Activated gamma-delta T cell treated with anti-CD3 and anti-CD28 coated beads, Interleukin-2, amount 50 U/mL, for 16 hours (primary cell): Measurements from ENCODE around the gene JAM3.

ENCODE experiments used
- DNase-seq: peaks from one replicate; pipeline ENCODE4 v3.0.0-alpha.2; 2020; ENCODE audit warnings: low read depth

The JAM3 gene

DNA sequence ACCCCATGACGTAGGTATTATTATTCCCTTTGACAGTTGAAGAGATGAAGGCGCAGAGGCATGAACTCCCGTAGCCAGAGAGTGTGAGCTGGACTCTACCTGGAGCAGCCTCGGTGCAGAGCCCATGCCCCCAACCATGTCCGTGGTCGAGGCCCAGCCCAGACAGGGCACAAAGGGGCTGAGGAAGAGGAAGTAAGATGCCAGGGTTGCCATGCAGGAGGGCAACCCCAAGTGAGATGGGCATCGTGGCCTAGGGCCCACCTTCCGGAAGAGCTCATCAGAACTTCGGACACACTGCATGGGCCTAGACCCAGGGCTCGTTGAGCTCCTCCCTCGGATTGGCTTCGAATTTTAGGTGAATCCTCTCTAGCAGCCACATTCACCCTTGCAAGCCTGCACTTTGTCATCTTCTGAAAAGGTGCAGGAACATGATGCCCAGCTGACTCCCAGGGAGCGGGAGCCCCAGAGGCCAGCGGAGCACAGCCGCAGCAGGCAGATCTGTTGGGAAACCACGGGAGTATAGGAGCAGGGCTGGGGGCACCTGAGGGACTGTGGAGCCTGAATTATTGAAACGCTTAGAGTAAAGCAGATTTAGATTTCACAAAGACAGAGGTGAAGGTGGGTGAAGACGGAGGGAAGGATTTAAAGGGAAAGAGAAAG, 29.0 kb upstream of the JAM3 start:
- no peak for DNase-seq

DNA sequence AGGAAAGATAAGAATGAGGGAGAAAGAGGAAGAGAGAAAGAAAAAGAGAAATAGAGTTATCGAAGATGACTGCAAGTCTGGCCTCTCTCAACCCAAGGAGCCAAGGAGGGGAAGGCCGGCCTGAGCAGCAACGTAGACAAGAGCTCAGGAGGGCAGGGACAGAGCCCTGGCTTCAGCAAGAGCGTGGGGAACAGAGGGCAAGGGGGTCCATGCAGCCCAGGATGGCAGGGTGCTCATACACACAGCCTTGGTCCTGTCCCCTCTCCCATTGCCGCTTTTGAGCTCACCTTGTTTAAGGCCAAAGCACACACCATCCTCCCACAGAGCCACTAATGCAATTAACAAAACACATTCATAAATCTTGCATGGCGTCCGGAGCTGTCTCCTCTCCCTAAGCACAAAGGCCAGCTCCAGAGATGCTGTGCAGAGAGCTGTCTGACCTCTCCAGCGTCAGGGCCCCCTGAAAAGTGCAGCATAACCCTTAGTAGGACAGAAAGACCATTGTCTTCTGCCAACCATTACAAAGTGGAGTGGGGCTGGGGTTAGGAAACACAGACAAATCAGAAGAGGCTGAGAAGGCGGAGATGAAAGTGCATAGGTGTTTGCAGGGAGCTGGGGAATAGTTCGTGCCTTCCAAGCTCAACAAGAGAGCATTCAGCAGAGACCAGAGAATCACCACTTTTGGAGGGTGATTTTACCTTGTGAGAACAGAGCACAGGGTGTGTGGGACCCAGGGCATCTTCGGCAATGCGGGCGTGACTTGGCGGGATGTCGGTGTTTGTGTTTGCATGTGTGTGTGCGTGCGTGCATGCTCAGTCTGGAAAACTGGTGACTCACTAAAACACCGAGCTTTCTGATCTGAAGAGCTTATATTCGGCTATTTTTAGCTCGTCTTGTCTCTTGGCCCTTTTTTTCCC, 28.2 kb upstream of the JAM3 start:
- DNase-seq, result no peak

DNA sequence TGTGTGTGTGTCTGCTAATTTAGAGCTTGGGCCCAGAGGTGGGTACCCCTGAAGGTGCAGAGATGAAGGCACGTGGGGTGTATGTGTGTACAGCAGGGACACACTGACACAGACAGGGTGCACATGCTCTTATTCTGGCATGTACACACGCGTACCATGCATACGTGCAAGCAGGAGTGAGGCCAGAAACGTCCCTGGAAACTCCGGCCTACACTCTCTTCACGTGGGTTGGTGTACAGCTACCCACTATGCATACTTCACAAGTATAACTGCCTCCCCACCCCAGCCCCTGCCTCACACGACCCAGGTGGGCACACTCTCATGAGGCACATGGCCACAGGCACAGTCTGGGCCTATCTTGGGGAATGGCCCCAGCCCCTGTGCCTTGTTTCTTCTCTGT, 27.5 kb upstream of the JAM3 start:
- DNase-seq, result no peak

DNA sequence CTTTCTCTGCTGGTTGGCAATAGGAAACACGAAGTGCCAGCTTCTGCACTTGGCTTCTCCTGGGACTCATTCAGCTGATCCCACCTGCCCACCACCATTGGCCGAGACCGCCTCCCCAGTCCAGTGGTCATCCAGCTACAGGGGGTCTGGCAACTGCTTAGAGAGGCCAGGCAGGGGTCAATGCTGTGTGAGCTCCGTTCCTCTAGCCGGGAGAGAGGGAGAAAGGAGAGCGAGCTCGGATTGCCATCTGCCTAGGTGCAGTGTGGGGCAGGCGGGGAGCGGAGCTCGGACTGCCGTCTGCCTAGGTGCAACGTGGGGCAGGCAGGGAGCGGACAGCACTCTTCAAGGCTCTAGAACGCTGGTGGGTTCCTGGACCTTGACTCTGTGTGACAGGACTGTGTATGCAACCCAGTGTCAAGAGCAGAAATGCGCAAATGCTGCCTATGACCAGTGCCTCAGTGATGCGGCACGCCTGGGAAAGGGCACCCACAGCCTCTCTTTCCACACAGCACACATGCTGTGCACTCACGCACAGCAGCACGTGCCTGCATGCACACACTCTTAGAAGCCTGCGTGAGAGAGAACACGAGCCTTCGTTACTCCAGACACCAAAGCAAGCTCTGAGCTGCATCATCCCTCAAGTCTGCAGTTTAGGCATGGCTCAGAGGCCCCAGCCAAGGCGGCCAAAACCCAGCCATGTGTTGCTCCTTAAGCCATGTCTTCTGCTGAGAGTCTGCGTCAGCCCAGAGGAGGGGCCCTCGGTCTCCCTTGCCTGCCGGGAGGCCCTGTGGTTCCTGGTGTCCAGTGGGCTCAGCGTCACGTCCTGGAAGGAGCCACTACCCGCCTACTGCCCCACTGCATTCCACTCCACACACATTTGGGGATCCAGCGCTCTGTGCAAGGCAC, 26.8 kb upstream of the JAM3 start:
- DNase-seq, result no peak

DNA sequence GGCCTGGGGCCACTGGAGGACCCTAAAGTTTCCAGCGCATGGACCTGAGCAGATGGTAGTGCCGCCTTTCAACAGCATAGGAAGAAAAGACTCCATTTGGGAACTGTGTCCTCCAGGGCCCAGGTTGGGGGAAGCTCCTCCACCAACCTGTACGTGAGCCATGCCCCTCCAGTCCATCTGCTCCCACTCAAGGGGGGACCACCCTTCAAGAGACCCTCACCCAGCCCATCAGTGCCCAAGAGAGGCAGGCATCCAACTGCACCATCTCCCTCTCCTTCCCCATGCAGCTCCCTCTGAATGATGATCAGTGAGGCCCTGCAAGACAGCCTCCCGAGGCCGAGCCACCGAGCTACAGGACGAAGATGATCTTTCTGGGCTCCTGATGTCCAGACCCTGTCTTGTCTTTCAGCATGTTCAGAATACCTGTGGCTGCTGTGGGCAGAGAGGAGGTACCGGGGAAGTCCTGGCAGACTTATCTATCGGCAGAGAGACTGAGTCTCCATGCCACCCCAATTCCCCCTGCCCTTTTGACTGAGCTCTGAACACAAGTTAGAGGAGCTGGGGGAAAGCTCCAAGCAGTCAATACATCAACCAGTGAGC, 25.0 kb upstream of the JAM3 start:
- no peak for DNase-seq

DNA sequence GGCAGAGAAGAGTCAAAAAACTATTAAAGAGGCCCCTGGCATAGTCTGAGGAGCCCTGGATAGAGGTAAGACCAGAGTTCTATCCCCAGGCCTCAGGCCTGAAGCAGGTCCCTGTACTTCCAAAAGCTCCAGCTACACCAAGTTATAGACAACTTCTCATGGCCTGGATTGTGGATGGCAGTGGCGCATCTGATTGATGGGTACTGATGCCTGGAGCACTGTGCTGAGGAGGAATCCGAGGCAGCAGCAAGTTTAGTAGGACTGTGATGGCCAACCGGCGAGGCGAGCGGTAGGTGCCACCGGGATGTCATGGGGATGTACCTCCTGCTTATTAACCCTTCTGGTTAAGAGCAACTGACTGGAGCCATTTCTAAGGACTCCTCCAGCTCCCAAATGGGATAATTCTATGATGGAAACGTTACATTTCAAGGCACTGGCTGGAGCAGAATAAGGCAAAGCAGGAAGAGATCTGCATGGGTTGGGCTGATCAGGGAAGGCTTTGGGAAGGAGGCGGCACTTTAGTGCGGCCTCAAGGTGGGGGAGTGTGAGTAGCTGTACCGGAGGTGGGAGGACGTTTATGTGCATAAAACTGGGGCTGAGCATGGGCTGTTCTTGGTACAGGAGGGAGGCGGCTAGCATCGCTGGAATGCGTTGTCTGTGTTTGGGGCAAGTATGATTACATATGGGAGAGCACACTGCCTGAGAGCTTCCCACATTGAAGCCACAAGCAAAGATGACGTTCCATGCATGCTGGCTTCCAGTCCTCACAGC, 24.2 kb upstream of the JAM3 start:
- no peak for DNase-seq

DNA sequence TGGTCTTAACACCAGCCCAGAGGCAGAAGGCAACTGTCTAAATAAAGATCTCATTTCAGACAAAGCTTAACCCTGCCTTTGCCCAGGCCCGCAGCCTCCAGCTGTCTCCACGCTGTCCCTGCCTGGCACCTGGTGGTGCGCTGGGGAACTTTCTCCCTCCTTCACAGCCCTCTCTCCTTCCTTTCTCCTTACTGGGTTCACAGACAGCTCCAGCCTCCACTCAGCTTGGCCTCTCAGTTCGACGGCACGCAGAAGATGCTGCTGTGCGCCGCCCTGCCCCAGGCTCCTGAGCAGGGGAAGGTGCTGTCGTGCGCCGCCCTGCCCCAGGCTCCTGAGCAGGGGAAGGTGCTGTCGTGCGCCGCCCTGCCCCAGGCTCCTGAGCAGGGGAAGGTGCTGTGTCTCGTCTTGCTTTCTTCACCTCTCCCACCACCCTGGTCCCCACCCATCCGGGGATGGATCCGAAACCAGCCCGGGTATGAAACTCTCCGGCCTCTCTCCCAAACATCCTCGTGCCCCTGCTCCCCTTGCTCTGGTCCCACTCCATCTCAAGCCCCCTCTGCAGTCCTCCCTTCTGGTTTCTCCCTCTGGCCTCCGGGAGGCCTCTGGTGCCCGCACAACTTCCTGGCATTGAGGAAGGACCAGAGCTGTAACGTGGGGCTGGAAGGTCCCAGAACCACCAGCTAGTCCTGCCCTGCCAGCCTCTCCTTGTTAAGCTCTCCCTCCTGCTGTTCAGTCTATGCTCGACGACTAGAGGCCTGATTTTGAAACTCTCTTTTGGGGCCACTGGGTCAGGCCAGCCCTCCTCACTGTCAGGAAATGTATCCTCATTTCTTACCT, 22.9 kb upstream of the JAM3 start:
- no peak for DNase-seq

DNA sequence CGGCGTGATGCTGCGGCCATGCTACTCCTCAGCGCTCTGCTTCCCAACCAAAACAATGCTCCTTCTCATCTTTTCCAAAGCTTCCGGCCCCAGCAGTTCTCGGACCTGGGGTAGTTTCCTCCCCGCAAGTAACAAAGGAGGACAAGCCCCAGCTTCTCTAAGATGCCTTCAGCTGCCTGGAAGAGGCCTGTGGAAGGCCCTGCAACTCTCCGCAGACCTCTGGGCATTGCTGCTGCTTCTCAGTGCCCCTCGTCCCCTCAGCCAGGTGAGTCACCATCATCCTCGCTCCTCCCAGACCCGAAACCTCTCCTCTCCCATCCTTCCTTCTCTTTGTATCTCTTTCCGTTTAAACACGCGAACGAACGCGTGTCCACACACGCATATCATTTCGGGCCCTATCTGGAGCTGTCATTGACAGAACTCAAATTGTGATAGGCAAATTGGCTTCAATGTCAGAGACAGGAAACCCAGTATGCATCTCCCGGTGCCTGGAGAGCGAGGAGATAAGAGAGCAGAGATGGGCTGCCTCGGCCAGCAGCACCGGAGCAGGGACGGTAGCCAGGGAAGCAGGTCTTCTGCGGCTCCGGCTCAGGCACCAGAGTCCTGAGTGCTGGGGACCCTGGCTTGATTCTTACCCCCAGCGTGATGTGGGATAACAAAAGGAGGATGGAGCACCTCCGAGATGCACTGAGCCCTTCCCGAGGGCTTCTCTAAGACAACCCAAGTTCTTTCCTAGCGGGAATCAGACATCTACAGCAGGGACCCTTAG, 22.0 kb upstream of the JAM3 start:
- DNase-seq, result no peak

DNA sequence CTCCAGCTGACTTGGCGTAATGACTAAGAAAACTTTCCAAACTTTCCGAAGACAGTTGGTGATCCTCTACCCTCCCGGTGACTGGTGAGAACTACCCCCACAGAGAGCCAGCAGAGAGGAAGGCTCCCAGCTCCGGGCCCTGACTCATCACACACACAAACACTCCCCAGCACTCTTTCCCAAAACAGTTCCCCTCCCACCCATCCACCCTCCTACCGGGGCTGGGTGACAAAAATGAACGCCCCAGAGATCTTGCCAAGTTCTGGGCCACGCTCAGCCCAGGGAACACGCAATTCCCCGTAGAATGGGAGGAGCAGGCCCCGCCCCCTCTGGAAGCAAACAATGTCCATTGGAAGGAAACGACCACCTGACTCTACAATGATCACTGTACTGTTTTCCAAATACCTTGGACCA, 21.3 kb upstream of the JAM3 start:
- DNase-seq, result no peak

DNA sequence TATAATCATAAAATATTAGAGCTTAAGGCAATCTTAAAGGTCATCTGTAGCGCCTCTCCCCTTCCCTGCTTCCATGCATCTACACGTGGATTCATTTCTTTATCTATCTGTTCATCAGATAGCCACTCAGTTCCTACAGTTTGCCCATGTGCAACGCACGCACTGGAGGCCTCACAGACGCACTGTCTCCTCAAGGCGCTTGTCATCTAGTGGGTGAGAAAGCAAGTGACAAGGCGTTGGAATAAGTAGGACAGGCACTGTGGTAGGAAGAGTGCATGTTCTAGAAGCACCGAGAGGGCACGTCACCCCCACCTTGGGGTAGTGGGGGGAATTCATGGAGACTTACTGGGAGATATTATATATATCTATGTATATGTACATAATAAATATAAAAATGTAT, 20.8 kb upstream of the JAM3 start:
- DNase-seq, result no peak

DNA sequence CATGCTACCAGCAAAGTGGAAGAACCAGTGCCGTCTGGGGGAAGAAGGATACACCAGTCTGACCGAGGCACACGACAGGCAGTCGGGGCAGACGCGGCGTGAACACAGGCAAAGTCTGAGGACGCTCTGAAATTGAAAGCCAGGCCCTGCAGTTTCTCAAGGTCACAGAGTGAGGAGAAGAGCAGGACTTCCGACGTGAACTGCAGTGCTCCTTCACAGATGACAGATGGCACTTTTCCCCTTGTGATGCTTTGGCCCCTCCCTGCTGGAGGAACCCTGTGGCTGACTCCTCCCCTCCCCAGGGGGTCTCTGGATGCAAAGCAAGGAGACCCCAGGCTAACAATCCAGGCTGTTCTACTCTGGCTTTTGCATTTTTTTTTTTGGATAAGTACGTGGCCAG, 19.6 kb upstream of the JAM3 start:
- DNase-seq, result no peak

DNA sequence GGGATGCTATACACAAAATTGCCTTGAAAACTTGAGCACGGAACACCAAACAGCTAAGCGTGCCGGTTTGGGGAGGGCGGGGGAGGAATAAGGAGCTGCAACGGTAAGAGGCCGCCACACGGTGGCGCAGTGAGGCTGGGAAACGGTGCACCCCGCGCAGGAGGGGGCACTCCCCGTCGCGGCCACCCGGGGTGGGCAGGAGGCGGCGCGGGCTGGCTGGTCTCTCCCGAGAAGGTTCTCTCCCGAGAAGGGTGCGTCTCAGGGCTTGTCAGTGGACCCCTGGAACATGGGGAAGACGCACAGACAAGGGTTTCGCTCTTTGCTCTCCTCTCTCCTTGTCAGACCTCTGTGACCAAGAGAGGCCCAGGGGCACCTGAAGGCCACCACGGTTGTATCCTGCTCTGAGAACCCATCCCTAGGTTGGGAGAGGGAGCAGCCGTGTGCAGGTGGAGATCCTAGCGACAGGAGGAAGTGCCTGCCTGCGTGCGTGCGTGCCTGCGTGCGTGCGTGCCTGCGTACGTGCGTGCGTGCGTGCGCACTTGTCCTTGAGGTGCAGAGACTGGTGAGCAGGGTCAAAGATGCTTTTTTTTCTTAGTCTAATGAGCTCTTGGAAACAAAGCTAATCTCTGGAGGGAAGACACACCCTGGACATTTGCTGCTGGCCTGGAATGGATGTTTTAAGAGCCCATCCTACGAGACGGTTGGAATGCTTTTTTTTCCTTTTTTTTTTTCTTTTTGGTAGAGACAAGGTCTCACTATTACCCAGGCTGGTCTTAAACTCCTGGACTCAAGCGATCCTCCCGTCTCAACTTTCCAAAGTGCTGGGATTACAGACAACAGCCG, 18.1 kb upstream of the JAM3 start:
- peak; percentile 65 for DNase-seq

DNA sequence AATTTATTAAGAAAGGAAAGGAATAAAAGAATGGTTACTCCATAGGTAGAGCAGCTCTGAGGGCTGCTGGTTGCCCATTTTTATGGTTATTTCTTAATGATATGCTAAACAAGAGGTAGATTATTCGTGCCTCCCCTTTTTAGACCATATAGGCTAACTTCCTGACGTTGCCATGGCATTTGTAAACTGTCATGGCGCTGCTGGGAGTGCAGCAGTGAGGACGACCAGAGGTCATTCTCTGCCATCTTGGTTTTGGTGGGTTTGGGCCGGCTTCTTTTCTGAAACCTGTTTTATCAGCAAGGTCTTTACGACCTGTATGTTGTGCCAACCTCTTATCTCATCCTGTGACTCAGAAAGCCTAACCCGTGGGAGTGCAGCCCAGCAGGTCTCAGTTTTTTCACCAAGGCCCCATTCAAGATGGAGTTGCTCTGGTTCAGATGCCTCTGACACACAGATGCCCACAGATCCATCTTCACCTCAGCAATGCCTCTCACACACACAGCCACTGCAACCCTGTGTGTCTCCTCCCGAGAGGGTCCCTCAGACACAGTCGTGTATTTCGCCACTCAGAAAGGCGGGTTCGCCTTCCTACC, 16.4 kb upstream of the JAM3 start:
- no peak for DNase-seq

DNA sequence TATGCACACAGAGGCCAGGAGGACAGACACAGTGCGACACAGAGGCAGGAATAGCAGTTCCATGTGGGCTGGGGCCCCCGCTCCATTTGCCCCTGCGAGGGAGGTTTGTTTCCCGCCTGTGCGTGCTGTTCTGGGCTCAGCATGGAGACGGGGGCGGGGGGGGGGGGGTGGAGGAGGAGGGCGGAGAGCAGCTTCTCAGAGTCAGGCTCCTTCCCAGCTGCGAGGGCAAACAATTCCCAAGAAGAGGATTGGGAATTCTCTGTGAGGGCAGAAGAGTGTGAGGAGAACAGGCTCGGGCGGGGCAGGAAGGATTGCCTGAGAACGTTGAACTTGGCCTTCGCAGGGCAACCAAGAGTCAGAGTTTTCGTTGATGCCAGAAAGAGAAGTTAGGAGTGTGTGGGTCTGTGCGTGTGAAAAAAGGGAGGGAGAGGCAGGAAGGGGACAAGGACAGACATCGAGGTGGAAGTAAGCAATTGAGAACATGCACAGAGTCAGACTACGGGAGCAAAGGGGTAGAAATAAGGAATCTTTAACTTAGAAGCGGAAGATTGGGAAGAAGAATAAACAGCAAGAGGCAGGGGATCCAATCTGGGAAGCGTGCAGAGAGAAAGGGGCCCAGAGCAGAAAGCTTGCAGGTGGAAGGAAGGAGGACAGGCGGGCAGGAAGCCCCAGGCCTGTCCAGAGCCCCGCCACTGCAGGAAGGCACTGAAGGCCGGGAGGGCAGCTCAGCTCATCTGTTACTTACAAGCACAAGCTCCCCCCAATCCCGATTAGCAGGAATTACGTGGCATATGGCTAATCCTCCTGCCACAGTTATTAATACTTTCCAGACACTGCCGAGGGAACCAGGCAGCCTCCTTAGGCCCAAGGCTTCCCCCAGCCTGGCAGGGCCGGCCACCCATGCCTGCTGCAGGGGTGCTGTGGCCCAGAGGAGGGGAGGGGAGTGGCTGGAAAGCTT, 15.6 kb upstream of the JAM3 start:
- no peak for DNase-seq

DNA sequence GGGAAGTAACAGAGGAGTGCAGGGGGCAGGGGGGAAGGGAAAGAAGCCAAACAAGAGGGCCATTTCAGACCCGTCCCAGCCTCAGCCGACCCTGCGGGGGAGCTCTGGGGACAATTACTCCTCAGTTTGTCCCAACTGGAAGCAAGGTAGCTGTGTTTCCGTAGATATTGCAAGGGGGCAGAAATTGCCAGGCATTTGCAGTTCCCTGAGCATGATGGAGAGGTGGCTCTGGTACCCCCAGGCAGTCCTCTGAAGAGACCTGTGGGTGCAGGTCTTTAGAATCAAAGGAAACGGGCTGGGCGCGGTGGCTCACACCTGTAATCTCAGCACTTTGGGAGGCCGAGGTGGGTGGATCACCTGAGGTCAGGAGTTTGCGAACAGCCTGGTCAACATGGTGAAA, 13.8 kb upstream of the JAM3 start:
- DNase-seq, result no peak

DNA sequence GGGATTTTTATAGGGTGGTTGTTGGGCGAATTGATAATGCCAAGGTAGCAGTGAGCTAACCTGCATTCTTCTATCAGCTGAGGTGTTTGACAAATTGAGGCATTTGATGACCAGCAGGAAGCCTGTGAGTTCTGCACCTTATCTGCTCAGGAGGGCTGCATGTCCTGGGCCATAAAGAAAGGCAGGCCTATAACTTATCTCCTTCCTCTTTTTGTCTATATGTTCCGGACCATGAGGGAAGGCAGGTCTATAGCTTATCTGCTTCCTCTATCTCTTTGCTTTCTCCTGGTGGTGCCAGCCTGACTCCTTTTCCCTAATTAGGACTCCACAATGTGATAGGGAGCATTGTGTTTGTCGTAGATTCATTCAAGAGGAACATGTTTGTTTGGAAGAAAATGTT, 8.6 kb upstream of the JAM3 start:
- no peak for DNase-seq
